Adrenal gland (tissue), 12 donors: ENCODE measurements around the gene CAV2. TPM values are rescaled to one million over a fixed set of nuclear protein-coding genes. Genes with fewer than 3 reads are reported as not detected.
A peak's percentile ranks its signal among the peaks of the same experiment; 100 is the strongest.

Experiments used
- DNase-seq, 7 donors: peaks; one replicate each; pipeline ENCODE4 v3.0.0-alpha.2; 2019 to 2020
- H3K27ac ChIP-seq, 5 donors: fragments of 200-600 bp; sonication (generic) in 4 of 5; 1 replicate in 3 of 5; 2 replicates in 2 of 5; pipeline versions ENCODE4 v1.5.1 to v1.8.0; 2016 to 2020; ENCODE audit warnings: mild to moderate bottlenecking in 1 of 5
- H3K27me3 ChIP-seq: fragments of 200-600 bp; 2 replicates; pipeline ENCODE4 v1.8.0; 2021
- H3K36me3 ChIP-seq, 2 donors: fragments of 200-600 bp; replicated peaks in 1 of 2; 1 replicate in 1 of 2; 2 replicates in 1 of 2; pipeline versions ENCODE4 v1.5.1 to v1.8.0; 2018 to 2022
- H3K4me1 ChIP-seq, 2 donors: fragments of 200-600 bp; replicated peaks in 1 of 2; 1 replicate in 1 of 2; 2 replicates in 1 of 2; pipeline versions ENCODE4 v1.5.1 to v1.8.0; 2018 to 2021
- H3K4me3 ChIP-seq, 4 donors: fragments of 200-600 bp; sonication (generic) in 3 of 4; one replicate each; pipeline ENCODE4 v1.5.1; 2016 to 2018
- H3K9me3 ChIP-seq, 3 donors: fragments of 200-600 bp; sonication (generic) in 1 of 3; replicated peaks in 1 of 3; 1 replicate in 2 of 3; 2 replicates in 1 of 3; pipeline versions ENCODE4 v1.5.1 to v1.8.0; 2016 to 2021
- CTCF ChIP-seq, 6 experiments: fragments of 450-650 bp in 4 of 6; fragments of 200-600 bp in 2 of 6; sonication (generic) in 1 of 6; IDR thresholded peaks; 1 replicate in 5 of 6; 2 replicates in 1 of 6; pipeline versions ENCODE4 v1.5.1 to v1.8.0; 2016 to 2021; ENCODE audit warnings: antibody characterized with exemption in 6 of 6, mild to moderate bottlenecking in 2 of 6, moderate library complexity in 1 of 6
- POLR2A ChIP-seq, 2 donors: fragments of 450-650 bp; IDR thresholded peaks; one replicate each; pipeline ENCODE4 v1.6.1; 2017; ENCODE audit warnings: antibody characterized with exemption in 2 of 2, mild to moderate bottlenecking in 2 of 2, moderate library complexity in 1 of 2
- WGBS, 4 donors: extraction: QIAGEN DNeasy Blood & Tissue Kit in 2 of 4; methylation state at CpG; one replicate each; pipeline versions ENCODE4 v1.1.5 to v1.1.7; 2013 to 2017; 5-methylcytosine and 5-hydroxymethylcytosine counted together
- intact Hi-C, 2 donors: fragments of 100-400 bp; cut with DNase I; formaldehyde crosslinking; loops; one replicate each; pipeline versions ENCODE4 v1.14.1 to v1.15.0; 2022 to 2023
- polyA plus RNA-seq, 3 donors: library from polyadenylated mRNA; stranded (reverse); fragments of 200-250 nt in 2 of 3; fragments of 350-450 nt in 1 of 3; fragmentation: Illumina TruSeq in 1 of 3; extraction: RNeasy Lipid Tissue Mini Kit (QIAGEN cat#74804) in 1 of 3; gene quantifications; one replicate each; pipeline ENCODE4 v1.2.3, GENCODE V29; 2013 to 2014
- total RNA-seq, 9 donors: library from RNA; depleted of rRNA in 4 of 9; stranded (reverse); fragments of >200 nt in 4 of 9; fragments of 120-200 nt in 1 of 9; fragmentation: NEBNext Ultra II Directional in 1 of 9; extraction: Animal tissue kit (Norgen Biotek cat#: 25700) in 1 of 9; gene quantifications; one replicate each; pipeline versions ENCODE4 v1.1.0 to v1.2.4, GENCODE V29; 2013 to 2023
- donor health status: healthy with polysubstance abuse.
- donor health status: Bipolar disorder and iron deficiency.
- donor health status: DM: yes; HTN: yes; CAD: no.
- donor health status: DM: no; HTN: no; CAD: no.
- donor health status: DM: no; HTN: no; CAD: no.
- donor health status: DM: yes; HTN: yes; CAD: no.

Gene CAV2
- total and polyA plus RNA-seq, 12 donors: 9.8 to 40.2 (median 16.1) TPM

GRCh38 chr7:116525913-116526861 lies 26.6 kb downstream of the CAV2 start:
- peaks cover 8 to 14% of the 10 kb centered on the region in 2 donors for H3K4me1 ChIP-seq
- intact Hi-C loops: loop anchor here (5.0 to 10.0 kb wide), 2 partner anchors 261 to 264 kb away; no protein-coding TSS in a partner anchor
- TF ChIP-seq CTCF (IDR thresholded peaks at IDR 0.05) (peak in 3 of 6 experiments; percentile 77 to 82 (median 80)), POLR2A (IDR thresholded peaks at IDR 0.05) (no peak)
- 2 to 4% (median 3%) methylated on average over 44 to 83 of the region's 83 CpGs for WGBS, 4 donors
- peaks cover 33% of the 10 kb centered on the region for H3K27me3 ChIP-seq
- no peaks in the 10 kb centered on the region for H3K36me3 ChIP-seq
- peak overlapping the region in 3 of 5 donors; percentile 20 to 72 (median 43) for H3K27ac ChIP-seq
- peak overlapping the region; percentile 8 to 76 (median 39) for H3K4me3 ChIP-seq
- no peaks in the 10 kb centered on the region for H3K9me3 ChIP-seq
- peak; percentile 55 to 72 (median 60) for DNase-seq

GRCh38 chr7:116526897-116527296 lies 27.4 kb downstream of the CAV2 start:
- H3K27ac ChIP-seq: peak overlapping the region in 1 of 5 donors; percentile 72
- H3K9me3 ChIP-seq: no peaks in the 10 kb centered on the region
- DNase-seq: no peak
- intact Hi-C loops: loop anchor here (5.0 to 10.0 kb wide), 2 partner anchors 262 to 265 kb away; no protein-coding TSS in a partner anchor
- H3K4me1 ChIP-seq: peaks cover 8 to 14% of the 10 kb centered on the region in 2 donors
- no peak for TF ChIP-seq POLR2A (IDR thresholded peaks at IDR 0.05)
- TF ChIP-seq CTCF (IDR thresholded peaks at IDR 0.05): no peak
- peaks cover 33% of the 10 kb centered on the region for H3K27me3 ChIP-seq
- H3K36me3 ChIP-seq: no peaks in the 10 kb centered on the region
- peak overlapping the region in 1 of 4 donors; percentile 76 for H3K4me3 ChIP-seq
- WGBS, 4 donors: 51 to 64% (median 61%) methylated on average over 5 of the region's 5 CpGs

GRCh38 chr7:116527521-116527920 lies 28.0 kb downstream of the CAV2 start:
- DNase-seq: no peak
- Histone ChIP-seq H3K27me3 (peaks cover 29% of the 10 kb centered on the region), H3K4me3 (no peak overlapping the region), H3K4me1 (peaks cover 8 to 14% of the 10 kb centered on the region in 2 donors), H3K9me3 (no peaks in the 10 kb centered on the region), H3K27ac (no peak overlapping the region), H3K36me3 (no peaks in the 10 kb centered on the region)
- TF ChIP-seq POLR2A (IDR thresholded peaks at IDR 0.05) (no peak), CTCF (IDR thresholded peaks at IDR 0.05) (no peak)
- intact Hi-C loops: loop anchor here (5.0 to 10.0 kb wide), 2 partner anchors 263 to 265 kb away; no protein-coding TSS in a partner anchor
- WGBS, 4 donors: 62 to 81% (median 73%) methylated on average over 3 of the region's 3 CpGs
